Embryonic facial prominence (tissue), 1 donor: ENCODE data around the gene LRRC8A.
"Not testable (repeated sequence)": the region's sequence is repeated elsewhere in the genome, so short reads cannot be mapped to it uniquely, and the experiment has no call there.

ENCODE experiments used
- DNase-seq: peaks from one replicate; pipeline ENCODE4 v3.0.0-alpha.2; 2016; ENCODE audit errors: extremely low spot score

The LRRC8A gene

DNA sequence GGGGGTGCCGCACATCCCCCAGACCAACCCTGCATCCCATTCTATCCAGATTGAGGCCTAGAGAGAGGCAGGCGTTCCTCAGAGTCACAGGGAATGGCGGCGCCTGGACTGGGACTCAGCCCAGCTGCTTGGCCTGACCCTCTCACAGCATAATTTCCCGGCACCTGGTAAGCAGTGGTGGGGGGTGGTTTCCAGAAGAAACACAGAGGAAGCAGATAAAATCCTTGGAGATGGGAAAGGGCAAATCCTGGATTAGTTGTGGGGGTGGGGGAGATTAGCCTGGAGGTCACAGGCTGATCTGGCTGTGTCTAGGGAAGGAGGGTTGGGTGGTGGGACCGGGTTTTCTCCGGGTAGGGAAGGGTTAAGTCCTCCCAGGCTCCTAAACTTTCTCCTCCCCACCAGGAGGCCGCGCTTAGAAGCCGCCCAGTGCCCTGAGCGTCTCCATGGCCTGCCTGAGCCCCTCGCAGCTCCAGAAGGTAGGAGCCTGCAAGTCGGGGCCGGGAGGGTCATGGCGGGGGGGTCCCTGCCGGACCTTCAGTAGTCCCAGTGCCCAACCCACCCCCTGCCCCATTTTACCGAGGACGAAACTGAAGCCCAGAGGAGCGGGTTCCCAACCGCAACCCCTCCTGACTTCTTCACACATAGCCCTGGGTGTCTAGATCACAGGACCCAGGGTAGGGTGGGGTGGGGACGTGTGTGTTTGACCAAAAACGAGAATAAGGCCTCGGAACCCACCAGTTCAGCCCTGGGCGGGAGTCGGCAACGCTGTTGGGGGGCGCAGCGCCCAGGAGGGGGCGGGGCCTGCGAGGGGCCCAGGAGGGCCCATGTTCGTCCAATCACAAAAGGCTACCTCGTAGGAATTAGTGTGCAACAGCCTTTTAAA is 40.2 kb downstream of the LRRC8A start:
- DNase-seq: no peak

- no peak for DNase-seq
These were observed 41.6 kb downstream of the LRRC8A start for GRCh38 chr9:128923493-128923883.

GRCh38 chr9:128927731-128928411 is 45.9 kb downstream of the LRRC8A start:
- peak; percentile 9 for DNase-seq

DNA sequence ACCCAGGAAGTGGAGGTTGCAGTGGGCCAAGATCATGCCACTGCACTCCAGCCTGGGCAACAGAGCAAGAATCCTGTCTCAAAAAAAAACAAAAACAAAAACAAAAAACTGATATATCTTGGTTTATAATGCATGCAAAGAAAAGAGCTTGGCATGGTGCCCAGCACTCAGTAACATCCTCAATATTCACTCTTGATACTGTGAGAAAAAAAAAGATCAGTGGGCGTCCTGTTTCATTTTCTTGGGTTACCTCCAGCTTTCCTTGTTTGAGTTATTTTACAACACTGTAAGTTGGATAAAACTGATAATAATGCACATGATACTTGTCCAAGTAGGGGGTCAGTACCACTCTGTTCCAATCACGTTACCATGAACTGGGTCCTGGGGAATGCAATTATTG is 46.7 kb downstream of the LRRC8A start:
- no peak for DNase-seq

GRCh38 chr9:128929560-128929959 is 47.6 kb downstream of the LRRC8A start:
- no peak for DNase-seq

- DNase-seq: no peak
These were observed 51.8 kb downstream of the LRRC8A start for GRCh38 chr9:128933731-128934130.

DNA sequence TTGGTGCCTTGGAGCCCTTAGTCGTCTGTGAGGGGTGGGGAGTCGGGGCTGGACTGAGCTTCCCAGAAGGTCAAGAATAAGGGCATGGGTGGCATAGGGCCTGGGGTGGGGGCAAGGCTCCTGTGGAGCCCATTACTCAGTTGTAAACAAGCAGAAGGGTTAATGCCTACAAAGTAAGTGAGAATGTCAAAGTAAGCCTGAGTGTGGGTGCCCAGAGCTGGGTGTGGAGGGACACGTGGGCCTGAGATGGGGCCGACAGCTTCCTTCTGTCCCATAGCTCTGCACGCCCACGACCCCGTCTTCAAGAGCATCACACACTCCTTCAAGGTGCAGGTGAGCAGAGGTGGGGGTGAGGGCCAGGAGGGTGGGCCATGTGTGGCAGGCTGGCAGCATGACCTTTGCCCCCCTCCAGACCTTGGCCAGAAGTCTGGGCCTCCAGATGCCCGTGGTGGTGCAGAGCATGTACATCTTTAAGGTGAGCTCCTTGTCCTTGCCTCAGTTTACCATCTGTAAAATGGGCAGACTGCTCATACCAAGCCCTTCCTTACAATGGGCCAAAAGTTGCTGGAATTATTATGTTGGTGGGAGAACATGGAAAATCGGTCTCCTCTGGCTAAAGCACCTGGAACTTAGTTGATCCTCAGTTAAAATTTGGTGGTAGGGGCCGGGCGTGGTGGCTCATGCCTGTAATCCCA is 54.4 kb downstream of the LRRC8A start:
- no peak for DNase-seq

GRCh38 chr9:128937310-128938165 is 55.6 kb downstream of the LRRC8A start:
- no peak for DNase-seq

GRCh38 chr9:128940271-128940921 is 58.5 kb downstream of the LRRC8A start:
- DNase-seq: no peak

GRCh38 chr9:128940946-128941755 is 59.2 kb downstream of the LRRC8A start:
- no peak for DNase-seq

- DNase-seq: no peak
These were observed 62.1 kb downstream of the LRRC8A start for GRCh38 chr9:128943832-128944620.

DNA sequence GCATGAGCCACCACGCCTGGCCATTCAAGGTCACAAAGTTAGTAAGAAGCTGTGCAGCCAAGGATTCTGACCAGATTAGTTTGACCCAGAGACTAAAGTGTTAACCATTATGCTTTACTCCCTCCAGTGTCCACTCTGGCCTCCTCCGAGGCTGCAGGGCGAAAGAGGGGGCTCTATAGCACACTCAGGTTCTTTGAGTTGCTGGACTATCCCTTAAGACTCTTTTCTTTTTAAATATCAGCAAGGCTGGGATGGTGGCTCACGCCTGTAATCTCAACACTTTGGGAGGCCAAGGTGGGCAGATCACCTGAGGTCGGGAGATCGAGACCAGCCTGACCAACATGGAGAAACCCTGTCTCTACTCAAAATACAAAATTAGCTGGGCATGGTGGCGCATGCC is 63.0 kb downstream of the LRRC8A start:
- DNase-seq: not testable (repeated sequence)

DNA sequence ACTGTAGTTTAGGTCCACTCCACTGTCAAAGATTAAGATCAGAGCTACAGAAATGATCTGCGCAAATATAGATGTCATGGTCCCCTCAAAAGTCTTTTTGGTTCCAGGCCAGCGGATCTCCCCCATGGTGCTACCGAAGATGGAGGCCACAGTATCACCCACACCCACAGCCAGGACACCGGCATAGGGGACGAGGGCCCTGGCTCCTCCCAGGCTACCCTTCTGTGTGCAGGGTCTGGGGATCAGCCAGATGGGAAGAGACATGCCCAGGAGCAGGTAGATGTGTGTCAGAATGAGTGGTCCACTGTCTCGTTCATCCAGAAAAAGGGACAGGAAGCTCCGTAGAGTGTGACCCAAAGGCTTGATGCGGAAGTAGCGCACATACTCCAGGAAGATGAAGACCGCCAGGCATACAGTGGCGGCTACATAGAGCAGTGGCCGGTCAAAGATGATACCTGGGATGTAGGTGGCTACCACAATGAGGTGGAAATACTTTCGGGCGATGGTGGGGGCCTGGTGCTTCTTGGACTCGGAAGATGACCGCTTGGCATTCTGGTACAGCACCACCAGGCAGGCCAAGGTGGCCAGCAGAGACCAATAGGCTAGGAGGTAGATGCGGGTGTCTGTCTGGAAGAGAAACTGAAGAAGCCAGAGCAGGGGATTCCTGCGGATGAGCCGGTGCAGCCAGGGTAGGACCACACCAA is 64.0 kb downstream of the LRRC8A start:
- DNase-seq: no peak

DNA sequence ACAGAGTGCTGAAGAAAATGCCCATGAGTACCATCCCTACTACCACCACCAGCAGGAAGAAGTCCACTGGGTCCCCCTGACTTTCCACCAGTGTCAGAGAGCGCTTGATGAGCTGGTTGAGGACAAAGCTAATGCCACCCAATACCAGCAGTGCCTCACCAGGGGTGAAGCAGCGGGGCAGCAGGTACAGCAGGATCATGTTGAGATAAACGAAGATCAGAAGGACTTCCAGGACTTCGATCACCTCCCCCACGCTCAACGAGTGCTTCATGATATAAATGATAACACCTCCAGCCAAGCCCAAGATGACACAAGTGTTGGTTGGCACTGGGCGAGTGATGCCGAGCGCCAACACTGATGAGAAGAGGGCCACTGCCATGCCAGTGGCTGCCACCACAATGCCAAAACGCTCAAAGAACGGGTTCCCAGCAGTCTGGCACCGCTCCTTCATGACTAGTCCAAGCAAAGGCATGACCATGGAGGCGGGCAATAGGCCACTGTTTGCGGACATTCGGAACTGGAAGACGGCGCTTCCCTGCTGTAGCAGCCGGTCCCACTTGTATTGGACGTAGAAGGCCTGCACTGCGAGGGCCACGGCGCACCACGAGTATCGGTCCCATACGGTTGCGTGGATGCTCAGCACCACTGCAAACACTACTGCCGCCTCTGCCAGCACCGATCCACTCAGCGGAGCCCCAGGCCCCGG is 64.8 kb downstream of the LRRC8A start:
- DNase-seq: no peak

DNA sequence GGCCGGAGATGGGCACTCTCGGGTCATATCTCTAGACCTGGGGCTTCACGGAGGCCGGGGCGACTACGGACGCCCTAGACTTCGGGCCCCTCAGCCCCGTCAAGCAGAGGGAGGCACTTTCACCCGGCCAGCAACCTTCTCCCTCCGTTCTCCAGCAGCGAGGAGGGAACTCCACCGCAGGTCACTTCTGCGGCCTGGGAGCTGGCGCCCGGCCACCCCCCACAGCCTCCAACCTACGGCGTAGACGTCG is 65.3 kb downstream of the LRRC8A start:
- DNase-seq: no peak

- peak; percentile 82 for DNase-seq
These were observed 65.8 kb downstream of the LRRC8A start, which contains the start of the genes DOLK and NUP188 for GRCh38 chr9:128947527-128948301. DOLK (minus strand) TSS chr9:128947603; CDS start chr9:128947303, 300 bp downstream. NUP188 (plus strand) TSS chr9:128947699; CDS start chr9:128947720, 21 bp downstream.

GRCh38 chr9:128961403-128961802 is 79.5 kb downstream of the LRRC8A start:
- not testable (repeated sequence) for DNase-seq
